A204.1 (cell line): Measurements from ENCODE around the gene CTXN3.

Experiments
- FAIRE-seq: peaks from 2 replicates; lab custom pipeline; 2012; peaks lifted over from hg19 to GRCh38; lab: Jason Lieb, UNC

The CTXN3 gene

DNA sequence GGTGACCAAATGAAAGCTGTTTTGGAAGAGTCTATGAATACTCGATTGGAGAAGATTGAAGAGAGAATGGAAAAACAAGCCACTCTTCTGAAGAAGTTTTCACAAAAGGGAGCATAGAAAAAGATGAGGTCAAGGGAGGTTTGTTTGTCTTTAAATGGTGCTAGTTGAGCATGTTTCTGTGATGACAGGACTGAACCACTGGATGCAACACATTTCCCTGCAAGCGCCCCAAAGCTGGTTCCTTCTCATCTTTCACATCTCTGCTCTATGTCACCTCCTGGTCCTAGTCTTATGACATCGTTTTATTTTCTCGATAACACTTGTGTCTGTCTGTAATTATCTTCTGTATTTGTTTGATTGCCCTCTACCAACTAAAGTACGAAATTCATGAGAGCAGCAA is 50.5 kb downstream of the CTXN3 start:
- FAIRE-seq: no peak

DNA sequence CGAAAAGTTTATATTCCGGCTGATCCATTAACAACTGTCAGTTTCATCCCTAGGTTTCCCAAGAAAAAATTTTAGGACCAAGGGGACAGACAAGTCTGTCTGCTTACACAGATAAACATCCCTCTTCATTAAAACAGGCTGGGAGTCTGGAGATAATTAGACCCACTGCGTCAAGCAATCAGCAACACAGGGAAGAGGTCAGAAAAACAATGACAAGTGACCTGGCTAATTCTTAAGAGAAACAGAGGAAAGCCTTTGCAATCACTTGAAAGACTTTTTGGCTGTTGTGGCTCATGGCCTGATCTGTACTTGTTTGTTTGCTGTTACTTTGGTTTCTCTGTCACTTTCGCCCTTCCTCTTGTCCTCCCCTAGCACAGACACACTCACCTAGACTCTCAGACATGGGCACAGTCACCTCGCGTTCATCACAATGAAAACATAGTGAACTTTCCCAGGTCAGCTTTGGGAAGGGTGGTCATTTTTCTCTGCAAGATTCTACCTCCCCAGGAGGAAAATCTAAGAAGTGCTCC is 51.4 kb downstream of the CTXN3 start:
- FAIRE-seq: no peak

DNA sequence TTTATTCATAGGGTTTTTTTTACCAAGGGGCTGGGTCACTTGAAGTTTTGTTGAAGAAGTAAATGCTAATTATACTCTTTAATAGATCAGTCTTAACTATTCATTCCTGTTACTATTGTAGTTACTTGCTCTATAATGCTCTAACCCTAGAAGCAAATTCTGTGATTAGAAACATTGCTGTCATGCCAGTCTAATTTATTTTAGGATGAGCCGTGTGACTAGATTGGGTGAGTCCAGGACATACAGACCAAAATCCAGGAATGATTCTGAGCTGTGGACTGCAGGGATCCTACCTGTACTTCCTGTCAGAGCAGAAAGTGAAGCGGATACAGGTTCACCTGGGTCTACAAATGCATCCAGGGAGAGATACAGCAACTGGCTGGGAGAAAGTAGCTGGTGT is 53.6 kb downstream of the CTXN3 start:
- FAIRE-seq: no peak

- FAIRE-seq: no peak
These were observed 54.2 kb downstream of the CTXN3 start, which contains the start of gene CCDC192 for GRCh38 chr5:127702926-127703561. Gene CCDC192 (plus strand): TSS chr5:127703391. CDS start chr5:127703446, 55 bp downstream.

- FAIRE-seq: no peak
These were observed 56.4 kb downstream of the CTXN3 start for GRCh38 chr5:127705120-127705892.

DNA sequence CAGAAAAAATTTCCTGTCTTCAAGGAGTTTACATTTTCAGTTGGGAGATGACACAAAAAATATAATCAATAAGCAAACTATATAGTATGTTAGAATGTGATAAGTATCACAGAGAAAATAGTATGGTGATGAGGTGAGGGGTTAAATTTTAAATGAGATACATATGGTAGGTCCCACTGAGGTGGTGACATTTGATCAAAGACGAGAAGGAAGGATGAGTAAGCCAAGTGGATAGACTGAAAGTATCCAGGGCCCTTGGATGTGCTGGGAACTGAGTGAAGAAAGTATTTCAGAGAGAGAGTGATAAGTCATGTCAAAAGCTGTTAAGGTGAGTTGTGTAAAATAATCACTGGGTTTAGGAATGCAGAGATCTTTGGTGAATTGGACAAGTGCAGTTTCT is 57.8 kb downstream of the CTXN3 start:
- FAIRE-seq: no peak

DNA sequence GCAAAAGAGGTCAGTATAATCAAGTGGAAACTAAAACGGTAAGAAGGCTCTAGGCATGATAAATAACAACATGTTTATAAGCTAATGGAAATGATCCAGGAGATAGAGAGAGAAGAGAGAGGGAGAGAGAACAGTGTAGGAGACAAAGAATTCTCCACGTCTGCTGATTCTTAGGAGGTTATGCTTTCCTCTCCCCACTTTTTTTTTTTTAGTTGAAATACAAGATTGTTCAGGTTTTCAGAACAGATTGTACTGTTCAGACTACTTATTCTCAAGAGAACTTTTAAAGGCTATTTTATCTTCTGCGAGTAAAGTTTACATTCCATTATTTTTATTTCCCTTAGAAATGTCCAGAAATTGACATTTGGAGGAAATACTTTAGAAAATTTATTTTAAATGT is 58.3 kb downstream of the CTXN3 start:
- no peak for FAIRE-seq
